ENCODE measurements around the gene ERMAP.

ERMAP gene, protein sequence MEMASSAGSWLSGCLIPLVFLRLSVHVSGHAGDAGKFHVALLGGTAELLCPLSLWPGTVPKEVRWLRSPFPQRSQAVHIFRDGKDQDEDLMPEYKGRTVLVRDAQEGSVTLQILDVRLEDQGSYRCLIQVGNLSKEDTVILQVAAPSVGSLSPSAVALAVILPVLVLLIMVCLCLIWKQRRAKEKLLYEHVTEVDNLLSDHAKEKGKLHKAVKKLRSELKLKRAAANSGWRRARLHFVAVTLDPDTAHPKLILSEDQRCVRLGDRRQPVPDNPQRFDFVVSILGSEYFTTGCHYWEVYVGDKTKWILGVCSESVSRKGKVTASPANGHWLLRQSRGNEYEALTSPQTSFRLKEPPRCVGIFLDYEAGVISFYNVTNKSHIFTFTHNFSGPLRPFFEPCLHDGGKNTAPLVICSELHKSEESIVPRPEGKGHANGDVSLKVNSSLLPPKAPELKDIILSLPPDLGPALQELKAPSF

GRCh38 chr1:42816585-42817439 is at the start of gene ERMAP, which contains the start of gene SVBP:
TSS of gene ERMAP (plus strand) at chr1:42817122. CDS start at chr1:42830449, 13,327 bp downstream.
TSS of gene SVBP (minus strand) at chr1:42817397. CDS start at chr1:42816544, 853 bp downstream.
- peak within 1 kb of the TSS; percentile 87 for H3K4me3 ChIP-seq (ENCODE audit: control insufficient read depth, low read depth, low read length)
- DNase-seq (ENCODE audit: low read depth) = no peak
- no peak for TF ChIP-seq CTCF (IDR thresholded peaks at IDR 0.05; ENCODE audit: control insufficient read depth, insufficient read depth, low read depth, low read length, missing control alignments)

DNA sequence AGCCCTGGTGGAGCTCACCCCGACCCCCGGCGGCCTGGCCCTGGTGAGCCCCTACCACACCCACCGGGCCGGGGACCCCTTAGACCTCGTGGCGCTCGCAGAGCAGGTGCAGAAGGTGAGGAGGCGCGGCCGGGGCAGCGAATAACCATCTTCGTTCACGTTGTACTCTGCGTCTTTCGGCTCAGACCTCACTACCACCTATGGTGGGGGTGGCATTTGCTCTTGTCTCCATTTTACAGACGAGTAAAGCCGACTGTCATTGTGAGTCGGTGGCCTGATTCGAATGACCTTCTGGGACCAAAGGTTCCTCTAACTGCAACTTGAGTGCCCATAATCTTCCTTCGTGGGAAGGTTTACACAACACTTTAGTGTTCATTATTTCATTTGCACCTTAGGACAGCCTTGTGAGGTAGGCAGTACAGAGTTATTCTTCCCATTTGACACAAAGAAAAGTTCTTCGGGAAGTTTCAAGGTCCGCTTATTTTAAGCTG is 49.4 kb upstream of the ERMAP start:
- H3K4me3 ChIP-seq (ENCODE audit: control insufficient read depth, low read depth, low read length) = peak overlapping the region; percentile 98
- no peak for TF ChIP-seq CTCF (IDR thresholded peaks at IDR 0.05; ENCODE audit: control insufficient read depth, insufficient read depth, low read depth, low read length, missing control alignments)
- DNase-seq (ENCODE audit: low read depth) = no peak

DNA sequence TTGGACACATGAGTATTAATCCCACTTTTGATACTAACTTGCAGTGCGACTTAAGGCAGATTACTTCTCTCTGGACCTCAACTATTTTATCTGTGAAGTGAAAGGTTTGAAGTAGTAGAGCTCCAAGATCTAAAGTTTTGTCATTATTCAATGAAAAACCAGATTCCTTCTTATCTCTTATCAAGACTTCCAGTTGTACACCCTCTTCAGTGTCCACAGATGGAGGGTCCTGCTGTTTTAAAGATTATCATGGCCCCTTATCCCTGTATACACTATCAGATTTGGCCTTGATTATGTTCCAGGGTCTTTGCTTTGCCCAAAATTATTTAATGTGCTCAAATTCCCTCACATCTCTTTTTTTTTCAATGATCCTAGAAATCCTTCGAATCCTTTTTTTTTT is 48.8 kb upstream of the ERMAP start:
- DNase-seq (ENCODE audit: low read depth) = no peak
- no peak for TF ChIP-seq CTCF (IDR thresholded peaks at IDR 0.05; ENCODE audit: control insufficient read depth, insufficient read depth, low read depth, low read length, missing control alignments)
- H3K4me3 ChIP-seq (ENCODE audit: control insufficient read depth, low read depth, low read length) = no peak overlapping the region; the same call in 1 of the 2 replicates

DNA sequence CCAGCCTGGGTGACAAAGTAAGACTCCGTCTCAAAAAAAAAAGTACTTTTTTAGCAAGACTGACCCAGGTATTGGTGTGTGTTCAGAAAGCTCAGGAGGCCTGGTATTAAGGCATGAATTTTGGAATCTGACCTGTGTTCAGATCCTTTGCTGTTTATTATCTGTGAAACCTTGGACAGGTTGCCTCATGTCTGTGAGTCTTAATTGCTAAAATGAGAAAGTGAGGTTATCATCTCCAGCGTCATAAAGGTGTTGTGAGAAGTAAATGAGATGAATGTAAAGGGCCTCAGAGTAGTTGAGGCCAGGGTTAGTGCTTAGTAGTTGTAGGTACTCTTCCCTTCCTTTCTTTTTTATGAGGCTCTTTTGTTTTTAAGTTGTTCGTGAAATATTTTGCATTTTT is 47.1 kb upstream of the ERMAP start:
- H3K4me3 ChIP-seq (ENCODE audit: control insufficient read depth, low read depth, low read length) = no peak overlapping the region
- TF ChIP-seq CTCF (IDR thresholded peaks at IDR 0.05; ENCODE audit: control insufficient read depth, insufficient read depth, low read depth, low read length, missing control alignments) = no peak
- DNase-seq (ENCODE audit: low read depth) = no peak

GRCh38 chr1:42773420-42773819 is 43.5 kb upstream of the ERMAP start:
- no peak overlapping the region for H3K4me3 ChIP-seq (ENCODE audit: control insufficient read depth, low read depth, low read length)
- no peak for TF ChIP-seq CTCF (IDR thresholded peaks at IDR 0.05; ENCODE audit: control insufficient read depth, insufficient read depth, low read depth, low read length, missing control alignments)
- no peak for DNase-seq (ENCODE audit: low read depth)

DNA sequence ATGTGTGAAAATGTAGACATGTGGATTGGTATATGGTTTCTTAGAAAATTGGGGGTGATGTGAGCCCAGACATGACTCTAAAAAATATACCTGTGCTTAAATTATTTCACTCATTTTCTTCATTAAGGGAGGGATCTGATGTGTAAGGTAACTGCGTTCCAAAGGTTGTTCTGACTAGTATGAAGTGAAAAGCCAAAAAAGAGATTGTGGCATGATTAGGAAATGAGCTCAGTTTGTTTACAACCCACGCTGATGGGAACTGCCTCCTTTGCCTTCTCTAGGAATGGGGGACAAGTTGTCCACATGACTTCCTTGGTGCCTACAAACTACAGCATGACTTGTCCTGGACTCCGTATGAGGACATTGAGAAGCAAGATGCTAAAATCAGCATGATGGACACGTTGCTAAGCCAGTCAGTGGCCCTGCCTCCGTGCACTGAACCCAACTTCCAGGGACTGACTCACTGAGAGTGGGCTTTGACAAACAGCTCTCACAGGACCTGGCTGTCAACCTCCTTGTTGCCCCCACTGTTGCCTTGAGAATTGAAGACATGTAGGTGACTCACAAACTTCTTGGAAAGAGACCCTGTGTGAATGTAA is 41.9 kb upstream of the ERMAP start:
- TF ChIP-seq CTCF (IDR thresholded peaks at IDR 0.05; ENCODE audit: control insufficient read depth, insufficient read depth, low read depth, low read length, missing control alignments) = no peak
- no peak overlapping the region for H3K4me3 ChIP-seq (ENCODE audit: control insufficient read depth, low read depth, low read length)
- no peak for DNase-seq (ENCODE audit: low read depth)

Data from AG09309 (cell line).